H9 (cell line): ENCODE data around the gene SENP7. TPM values are rescaled to one million over a fixed set of nuclear protein-coding genes. Genes with fewer than 3 reads are reported as not detected.

Source experiments
- DNase-seq: peaks from one replicate; pipeline ENCODE4 v3.0.0-alpha.2; 2017
- H2AFZ ChIP-seq: one replicate; pipeline ENCODE4 v1.6.1; 2013; ENCODE audit warnings: mild to moderate bottlenecking, low read length, control low read depth, moderate library complexity
- H2AK5ac ChIP-seq: 2 replicates; pipeline ENCODE4 v1.6.1; 2013; ENCODE audit warnings: low read length, control low read depth, mixed read lengths; ENCODE audit not compliant: insufficient read length
- H2BK120ac ChIP-seq: one replicate; pipeline ENCODE4 v1.6.1; 2013; ENCODE audit warnings: low read depth, mild to moderate bottlenecking, low read length, control low read depth, inconsistent platforms; ENCODE audit not compliant: poor library complexity, severe bottlenecking
- H2BK12ac ChIP-seq: 2 replicates; pipeline ENCODE4 v1.6.1; 2013; ENCODE audit warnings: low read length, control low read depth, mixed read lengths, low read depth; ENCODE audit not compliant: insufficient read length
- H2BK15ac ChIP-seq: 2 replicates; pipeline ENCODE4 v1.6.1; 2013; ENCODE audit warnings: low read depth, low read length, control low read depth
- H2BK20ac ChIP-seq: one replicate; pipeline ENCODE4 v1.6.1; 2013; ENCODE audit warnings: low read depth, mild to moderate bottlenecking, low read length, control low read depth, inconsistent platforms; ENCODE audit not compliant: poor library complexity, severe bottlenecking
- H2BK5ac ChIP-seq: 2 replicates; pipeline ENCODE4 v1.6.1; 2013; ENCODE audit warnings: low read length, control low read depth, mixed read lengths; ENCODE audit not compliant: insufficient read length
- H3K14ac ChIP-seq: 2 replicates; pipeline ENCODE4 v1.6.1; 2013; ENCODE audit warnings: low read length, control low read depth; ENCODE audit not compliant: insufficient read depth
- H3K18ac ChIP-seq: 2 replicates; pipeline ENCODE4 v1.6.1; 2013; ENCODE audit warnings: low read depth, mild to moderate bottlenecking, mixed read lengths, low read length, control low read depth; ENCODE audit not compliant: insufficient read length
- H3K23ac ChIP-seq: 2 replicates; pipeline ENCODE4 v1.6.1; 2013; ENCODE audit warnings: low read length, control low read depth, mixed read lengths, low read depth; ENCODE audit not compliant: insufficient read length
- H3K23me2 ChIP-seq: 2 replicates; pipeline ENCODE4 v1.6.1; 2013; ENCODE audit warnings: low read depth, mild to moderate bottlenecking, mixed read lengths, low read length, control low read depth; ENCODE audit not compliant: insufficient read length, poor library complexity, severe bottlenecking
- H3K27ac ChIP-seq: 2 replicates; pipeline ENCODE4 v1.5.1; 2013; ENCODE audit warnings: low read length, control low read depth, mixed read lengths, low read depth; ENCODE audit not compliant: insufficient read length
- H3K27me3 ChIP-seq: 2 replicates; pipeline ENCODE4 v1.6.1; 2013; ENCODE audit warnings: low read length, control low read depth, inconsistent platforms; ENCODE audit not compliant: insufficient read depth
- H3K4ac ChIP-seq: 2 replicates; pipeline ENCODE4 v1.6.1; 2013; ENCODE audit warnings: low read depth, mild to moderate bottlenecking, control low read depth, inconsistent platforms, low read length, moderate library complexity
- H3K4me1 ChIP-seq: 2 replicates; pipeline ENCODE4 v1.6.1; 2013; ENCODE audit warnings: low read length, control low read depth, inconsistent platforms; ENCODE audit not compliant: insufficient read depth
- H3K4me2 ChIP-seq: 2 replicates; pipeline ENCODE4 v1.6.1; 2013; ENCODE audit warnings: low read length, control low read depth, mixed read lengths; ENCODE audit not compliant: insufficient read length, insufficient read depth
- H3K56ac ChIP-seq: 2 replicates; pipeline ENCODE4 v1.6.1; 2013; ENCODE audit warnings: low read depth, mild to moderate bottlenecking, mixed read lengths, low read length, control low read depth; ENCODE audit not compliant: insufficient read length
- H3K79me1 ChIP-seq: 2 replicates; pipeline ENCODE4 v1.6.1; 2013; ENCODE audit warnings: low read depth, mild to moderate bottlenecking, moderate library complexity, low read length, control low read depth, inconsistent platforms; ENCODE audit not compliant: insufficient read depth, poor library complexity, severe bottlenecking
- H3K79me2 ChIP-seq: 2 replicates; pipeline ENCODE4 v1.6.1; 2013; ENCODE audit warnings: low read length, control low read depth, inconsistent platforms; ENCODE audit not compliant: insufficient read depth
- H3K9ac ChIP-seq: 2 replicates; pipeline ENCODE4 v1.6.1; 2013; ENCODE audit warnings: low read length, control low read depth, mixed read lengths; ENCODE audit not compliant: insufficient read length; ENCODE audit errors: extremely low read depth
- H3K9me3 ChIP-seq: one replicate; pipeline ENCODE4 v1.6.1; 2013; ENCODE audit warnings: low read depth, low read length, inconsistent platforms; ENCODE audit not compliant: control insufficient read depth
- H3T11ph ChIP-seq: one replicate; pipeline ENCODE4 v1.6.1; 2013; ENCODE audit warnings: mild to moderate bottlenecking, low read length, control low read depth, inconsistent platforms
- H4K20me1 ChIP-seq: one replicate; pipeline ENCODE4 v1.6.1; 2013; ENCODE audit not compliant: control insufficient read depth, insufficient read length, insufficient read depth
- H4K5ac ChIP-seq: 2 replicates; pipeline ENCODE4 v1.6.1; 2013; ENCODE audit warnings: low read depth, mild to moderate bottlenecking, mixed read lengths, low read length, control low read depth; ENCODE audit not compliant: insufficient read length
- H4K8ac ChIP-seq: replicated peaks from 2 replicates; pipeline ENCODE4 v1.6.1; 2013; ENCODE audit warnings: low read length, control low read depth, mixed read lengths, low read depth; ENCODE audit not compliant: insufficient read length
- H4K91ac ChIP-seq: 2 replicates; pipeline ENCODE4 v1.6.1; 2013; ENCODE audit warnings: low read depth, mild to moderate bottlenecking, moderate library complexity, mixed read lengths, low read length, control low read depth; ENCODE audit not compliant: insufficient read length
- H3K27ac Mint-ChIP-seq, 3 experiments: 2 replicates in 2 of 3; 3 replicates in 1 of 3; pipeline ENCODE4 v1.8.0; 2020 to 2021; ENCODE audit warnings: mixed read lengths in 3 of 3, mild to moderate bottlenecking in 1 of 3, moderate library complexity in 1 of 3
- H3K27me3 Mint-ChIP-seq: 2 replicates; pipeline ENCODE4 v1.8.0; 2021; ENCODE audit warnings: low read depth, mild to moderate bottlenecking, moderate library complexity, mixed read lengths
- H3K36me3 Mint-ChIP-seq, 3 experiments: 2 replicates in 2 of 3; 3 replicates in 1 of 3; pipeline ENCODE4 v1.8.0; 2020 to 2021; ENCODE audit warnings: low read depth in 3 of 3, mixed read lengths in 3 of 3; ENCODE audit not compliant: insufficient read depth in 1 of 3
- H3K4me1 Mint-ChIP-seq, 2 experiments: 2 replicates each; pipeline ENCODE4 v1.8.0; 2020; ENCODE audit warnings: mixed read lengths in 2 of 2
- H3K4me3 Mint-ChIP-seq, 2 experiments: 2 replicates in 1 of 2; 3 replicates in 1 of 2; pipeline ENCODE4 v1.8.0; 2020 to 2021; ENCODE audit warnings: mild to moderate bottlenecking in 2 of 2, mixed read lengths in 2 of 2, moderate library complexity in 1 of 2
- H3K9me3 Mint-ChIP-seq, 2 experiments: 2 replicates in 1 of 2; 3 replicates in 1 of 2; pipeline ENCODE4 v1.8.0; 2020; ENCODE audit warnings: mild to moderate bottlenecking in 2 of 2, mixed read lengths in 2 of 2, moderate library complexity in 1 of 2
- CTCF ChIP-seq: fragments of 200-600 bp; sonication (generic); conservative IDR thresholded peaks from 3 replicates; pipeline ENCODE4 v1.8.0; 2021; ENCODE audit warnings: antibody characterized with exemption, mild to moderate bottlenecking
- WGBS: extraction: QIAGEN DNeasy Blood & Tissue Kit; methylation state at CpG from one replicate; pipeline ENCODE4 v1.1.7; 2013; ENCODE audit warnings: missing lambda C conversion rate, low lambda C conversion rate, mixed read lengths; ENCODE audit not compliant: insufficient read length; ENCODE audit errors: extremely low coverage; 5-methylcytosine and 5-hydroxymethylcytosine counted together
- total RNA-seq: library from RNA; stranded (reverse); gene quantifications from 2 replicates; pipeline ENCODE4 v1.2.1, GENCODE V29; 2021

The SENP7 gene
- total RNA-seq, 1 experiment from 2014 or later = 8.4 TPM

GRCh38 chr3:101484805-101485620 is 28.0 kb downstream of the SENP7 start:
- no peak overlapping the region for H3K56ac ChIP-seq
- no peak overlapping the region; the same call in 1 of the 2 replicates for H3K4ac ChIP-seq
- H2BK120ac ChIP-seq = no peak overlapping the region
- H3T11ph ChIP-seq = no peak overlapping the region
- H3K18ac ChIP-seq = no peak overlapping the region
- H4K20me1 ChIP-seq = no peaks in the 10 kb centered on the region
- no peak overlapping the region for H4K8ac ChIP-seq
- H3K23me2 ChIP-seq = no peaks in the 10 kb centered on the region
- no peaks in the 10 kb centered on the region for H3K27me3 ChIP-seq
- no peak for TF ChIP-seq CTCF
- no peak overlapping the region for H4K5ac ChIP-seq
- H2BK20ac ChIP-seq = no peak overlapping the region
- H3K27me3 Mint-ChIP-seq = no peaks in the 10 kb centered on the region
- WGBS = no CpG with 5 or more reads among the region's 8 CpGs
- no peaks in the 10 kb centered on the region for H3K79me1 ChIP-seq
- no peak overlapping the region for H3K4me2 ChIP-seq
- H2BK12ac ChIP-seq = no peak overlapping the region
- no peaks in the 10 kb centered on the region for H3K9me3 ChIP-seq
- no peak overlapping the region for H4K91ac ChIP-seq
- H2AFZ ChIP-seq = no peak overlapping the region
- no peak overlapping the region for H3K4me3 Mint-ChIP-seq
- no peak overlapping the region for H3K9ac ChIP-seq
- H3K14ac ChIP-seq = no peak overlapping the region
- DNase-seq = no peak
- no peak overlapping the region for H2BK5ac ChIP-seq
- H3K36me3 Mint-ChIP-seq = no peaks in the 10 kb centered on the region
- H3K79me2 ChIP-seq = no peaks in the 10 kb centered on the region
- no peak overlapping the region for H3K27ac ChIP-seq
- H3K23ac ChIP-seq = no peak overlapping the region
- peak overlapping the region in 2 of 3 experiments; percentile 76 to 86; a peak in 4 of 7 replicates for H3K27ac Mint-ChIP-seq
- no peaks in the 10 kb centered on the region; the same call in 1 of the 2 replicates for H3K4me1 ChIP-seq
- H3K4me1 Mint-ChIP-seq = peaks cover 22 to 24% of the 10 kb centered on the region in 2 experiments
- H2BK15ac ChIP-seq = no peak overlapping the region
- H2AK5ac ChIP-seq = no peak overlapping the region
- no peaks in the 10 kb centered on the region; a peak in 1 of 5 replicates for H3K9me3 Mint-ChIP-seq
